Nephron progenitor cell (in vitro differentiated cells): ENCODE results near the gene OPTC.

Experiments used
- DNase-seq: peaks from one replicate; pipeline ENCODE4 v3.0.0; 2021
- H3K27ac Mint-ChIP-seq: 2 replicates; pipeline ENCODE4 v1.8.0; 2021; ENCODE audit warnings: mild to moderate bottlenecking, moderate library complexity, mixed read lengths
- H3K27me3 Mint-ChIP-seq: 2 replicates; pipeline ENCODE4 v1.8.0; 2021; ENCODE audit warnings: mild to moderate bottlenecking, low read depth, mixed read lengths; ENCODE audit not compliant: poor library complexity
- H3K36me3 Mint-ChIP-seq: 2 replicates; pipeline ENCODE4 v1.8.0; 2021; ENCODE audit warnings: low read depth, mixed read lengths
- H3K4me1 Mint-ChIP-seq: 2 replicates; pipeline ENCODE4 v1.8.0; 2021; ENCODE audit warnings: mixed read lengths
- H3K4me3 Mint-ChIP-seq: 2 replicates; pipeline ENCODE4 v1.8.0; 2021; ENCODE audit warnings: mild to moderate bottlenecking, moderate library complexity, mixed read lengths
- H3K9me3 Mint-ChIP-seq: 2 replicates; pipeline ENCODE4 v1.8.0; 2021; ENCODE audit warnings: mild to moderate bottlenecking, moderate library complexity, mixed read lengths
- CTCF ChIP-seq: fragments of 200-600 bp; sonication (generic); IDR thresholded peaks from 2 replicates; pipeline ENCODE4 v1.5.0; 2021; ENCODE audit warnings: antibody characterized with exemption

The OPTC gene

GRCh38 chr1:203467550-203467921 lies 26.4 kb upstream of the OPTC start:
- no peak for DNase-seq
- no peaks in the 10 kb centered on the region for H3K9me3 Mint-ChIP-seq
- no peak for TF ChIP-seq CTCF
- peak overlapping the region; percentile 58 for H3K27ac Mint-ChIP-seq
- no peaks in the 10 kb centered on the region for H3K36me3 Mint-ChIP-seq
- peaks cover 23% of the 10 kb centered on the region for H3K27me3 Mint-ChIP-seq
- peaks cover 55% of the 10 kb centered on the region for H3K4me1 Mint-ChIP-seq
- no peak overlapping the region for H3K4me3 Mint-ChIP-seq

GRCh38 chr1:203468326-203468725 lies 25.6 kb upstream of the OPTC start:
- no peak for DNase-seq
- Mint-ChIP-seq H3K36me3 (no peaks in the 10 kb centered on the region), H3K4me3 (no peak overlapping the region), H3K9me3 (no peaks in the 10 kb centered on the region), H3K4me1 (peaks cover 52% of the 10 kb centered on the region), H3K27ac (no peak overlapping the region), H3K27me3 (peaks cover 24% of the 10 kb centered on the region)
- no peak for TF ChIP-seq CTCF

GRCh38 chr1:203470240-203470639 lies 23.7 kb upstream of the OPTC start:
- no peak overlapping the region for H3K27ac Mint-ChIP-seq
- TF ChIP-seq CTCF = no peak
- H3K4me3 Mint-ChIP-seq = peak overlapping the region; percentile 55

GRCh38 chr1:203471841-203472240 lies 22.1 kb upstream of the OPTC start:
- H3K36me3 Mint-ChIP-seq = no peaks in the 10 kb centered on the region
- TF ChIP-seq CTCF = no peak
- DNase-seq = no peak
- peaks cover 23% of the 10 kb centered on the region for H3K27me3 Mint-ChIP-seq
- H3K9me3 Mint-ChIP-seq = no peaks in the 10 kb centered on the region
- peaks cover 47% of the 10 kb centered on the region for H3K4me1 Mint-ChIP-seq
- H3K4me3 Mint-ChIP-seq = no peak overlapping the region
- H3K27ac Mint-ChIP-seq = no peak overlapping the region

More at GRCh38 chr1:203470240-203470639, 23.7 kb upstream of the OPTC start:
- peaks cover 50% of the 10 kb centered on the region for H3K4me1 Mint-ChIP-seq
- H3K27me3 Mint-ChIP-seq = peaks cover 20% of the 10 kb centered on the region
- DNase-seq = no peak
- H3K36me3 Mint-ChIP-seq = no peaks in the 10 kb centered on the region
- no peaks in the 10 kb centered on the region for H3K9me3 Mint-ChIP-seq

DNA sequence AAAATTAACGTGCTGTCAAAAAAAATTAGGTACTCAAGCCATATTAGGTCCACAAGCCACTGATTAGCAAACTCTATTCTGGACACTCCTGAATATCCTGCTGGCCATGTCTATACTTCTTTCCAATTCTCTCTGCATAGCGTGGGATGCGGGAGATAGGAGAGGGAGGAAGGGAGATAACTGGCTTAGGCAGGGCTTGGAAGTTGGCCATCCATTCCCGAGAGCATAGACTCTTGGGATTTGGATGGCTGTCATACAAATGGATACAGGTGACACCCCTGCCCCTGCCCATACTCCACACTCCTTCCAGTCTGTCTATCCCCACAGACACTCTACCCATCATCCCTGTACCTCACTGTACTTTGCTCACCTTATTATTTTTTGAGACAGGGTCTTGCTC lies 20.7 kb upstream of the OPTC start:
- TF ChIP-seq CTCF = no peak
- Mint-ChIP-seq H3K27me3 (peaks cover 27% of the 10 kb centered on the region), H3K4me3 (no peak overlapping the region), H3K4me1 (peaks cover 36% of the 10 kb centered on the region), H3K27ac (no peak overlapping the region), H3K9me3 (no peaks in the 10 kb centered on the region), H3K36me3 (no peaks in the 10 kb centered on the region)
- no peak for DNase-seq

GRCh38 chr1:203473781-203474305 lies 20.1 kb upstream of the OPTC start:
- no peaks in the 10 kb centered on the region for H3K9me3 Mint-ChIP-seq
- DNase-seq = no peak
- peaks cover 40% of the 10 kb centered on the region for H3K4me1 Mint-ChIP-seq
- TF ChIP-seq CTCF = no peak
- H3K27me3 Mint-ChIP-seq = peaks cover 27% of the 10 kb centered on the region
- H3K27ac Mint-ChIP-seq = no peak overlapping the region
- H3K36me3 Mint-ChIP-seq = no peaks in the 10 kb centered on the region
- no peak overlapping the region for H3K4me3 Mint-ChIP-seq
